Measurements from ENCODE around the gene BCL3.
A peak's percentile ranks its signal among the peaks of the same experiment; 100 is the strongest.

BCL3 gene

GRCh38 chr19:44723952-44724319 lies 24.6 kb upstream of the BCL3 start:
- Mint-ChIP-seq H3K4me1 (peaks cover 11% of the 10 kb centered on the region), H3K27ac (peak overlapping the region in 2 of 3 experiments; percentile 74 to 83), H3K9me3 (no peaks in the 10 kb centered on the region), H3K4me3 (no peak overlapping the region), H3K36me3 (ENCODE audit: low read depth) (no peaks in the 10 kb centered on the region), H3K27me3 (ENCODE audit: low read depth) (peaks cover 18% of the 10 kb centered on the region)
- TF ChIP-seq CTCF (IDR thresholded peaks at IDR 0.05; ENCODE audit: unreplicated experiment in 3 of 3): peak; percentile 96 to 98 (median 97)

- H3K27me3 Mint-ChIP-seq (ENCODE audit: low read depth): peaks cover 21% of the 10 kb centered on the region
- peaks cover 11% of the 10 kb centered on the region for H3K4me1 Mint-ChIP-seq
- H3K4me3 Mint-ChIP-seq: no peak overlapping the region
- no peaks in the 10 kb centered on the region for H3K9me3 Mint-ChIP-seq
- no peak overlapping the region for H3K27ac Mint-ChIP-seq
- no peaks in the 10 kb centered on the region for H3K36me3 Mint-ChIP-seq (ENCODE audit: low read depth)
- no peak for TF ChIP-seq CTCF (IDR thresholded peaks at IDR 0.05; ENCODE audit: unreplicated experiment in 3 of 3)
Observed at GRCh38 chr19:44725251-44725650, 23.3 kb upstream of the BCL3 start.

GRCh38 chr19:44725684-44726083 lies 22.8 kb upstream of the BCL3 start:
- H3K27me3 Mint-ChIP-seq (ENCODE audit: low read depth): peaks cover 23% of the 10 kb centered on the region
- H3K9me3 Mint-ChIP-seq: no peaks in the 10 kb centered on the region
- H3K4me3 Mint-ChIP-seq: no peak overlapping the region
- peaks cover 11% of the 10 kb centered on the region for H3K4me1 Mint-ChIP-seq
- H3K27ac Mint-ChIP-seq: no peak overlapping the region
- H3K36me3 Mint-ChIP-seq (ENCODE audit: low read depth): no peaks in the 10 kb centered on the region
- TF ChIP-seq CTCF (IDR thresholded peaks at IDR 0.05; ENCODE audit: unreplicated experiment in 3 of 3): no peak

- no peaks in the 10 kb centered on the region for H3K9me3 Mint-ChIP-seq
- no peak overlapping the region for H3K4me3 Mint-ChIP-seq
- H3K27me3 Mint-ChIP-seq (ENCODE audit: low read depth): peaks cover 24% of the 10 kb centered on the region
- H3K4me1 Mint-ChIP-seq: peaks cover 11% of the 10 kb centered on the region
- no peak overlapping the region for H3K27ac Mint-ChIP-seq
- H3K36me3 Mint-ChIP-seq (ENCODE audit: low read depth): no peaks in the 10 kb centered on the region
- TF ChIP-seq CTCF (IDR thresholded peaks at IDR 0.05; ENCODE audit: unreplicated experiment in 3 of 3): no peak
Observed at GRCh38 chr19:44726465-44726864, 22.0 kb upstream of the BCL3 start.

- Mint-ChIP-seq H3K4me3 (no peak overlapping the region), H3K4me1 (peaks cover 11% of the 10 kb centered on the region), H3K27me3 (ENCODE audit: low read depth) (peaks cover 26% of the 10 kb centered on the region), H3K36me3 (ENCODE audit: low read depth) (no peaks in the 10 kb centered on the region), H3K27ac (peak overlapping the region in 2 of 3 experiments; percentile 12 to 22), H3K9me3 (no peaks in the 10 kb centered on the region)
- TF ChIP-seq CTCF (IDR thresholded peaks at IDR 0.05; ENCODE audit: unreplicated experiment in 3 of 3): no peak
Observed at GRCh38 chr19:44728178-44728577, 20.3 kb upstream of the BCL3 start.

- Mint-ChIP-seq H3K27me3 (ENCODE audit: low read depth) (peaks cover 19% of the 10 kb centered on the region), H3K4me3 (no peak overlapping the region), H3K27ac (no peak overlapping the region), H3K9me3 (no peaks in the 10 kb centered on the region), H3K36me3 (ENCODE audit: low read depth) (no peaks in the 10 kb centered on the region), H3K4me1 (peaks cover 3% of the 10 kb centered on the region)
- no peak for TF ChIP-seq CTCF (IDR thresholded peaks at IDR 0.05; ENCODE audit: unreplicated experiment in 3 of 3)
Observed at GRCh38 chr19:44729516-44730033, 18.9 kb upstream of the BCL3 start.

Data from nephron (organoid).